CMK (cell line): Measurements from ENCODE around the gene LPIN2.

Experiments used
- DNase-seq: peaks from one replicate; pipeline ENCODE4 v3.0.0-alpha.2; 2010; ENCODE audit warnings: low read depth

LPIN2 gene

DNA sequence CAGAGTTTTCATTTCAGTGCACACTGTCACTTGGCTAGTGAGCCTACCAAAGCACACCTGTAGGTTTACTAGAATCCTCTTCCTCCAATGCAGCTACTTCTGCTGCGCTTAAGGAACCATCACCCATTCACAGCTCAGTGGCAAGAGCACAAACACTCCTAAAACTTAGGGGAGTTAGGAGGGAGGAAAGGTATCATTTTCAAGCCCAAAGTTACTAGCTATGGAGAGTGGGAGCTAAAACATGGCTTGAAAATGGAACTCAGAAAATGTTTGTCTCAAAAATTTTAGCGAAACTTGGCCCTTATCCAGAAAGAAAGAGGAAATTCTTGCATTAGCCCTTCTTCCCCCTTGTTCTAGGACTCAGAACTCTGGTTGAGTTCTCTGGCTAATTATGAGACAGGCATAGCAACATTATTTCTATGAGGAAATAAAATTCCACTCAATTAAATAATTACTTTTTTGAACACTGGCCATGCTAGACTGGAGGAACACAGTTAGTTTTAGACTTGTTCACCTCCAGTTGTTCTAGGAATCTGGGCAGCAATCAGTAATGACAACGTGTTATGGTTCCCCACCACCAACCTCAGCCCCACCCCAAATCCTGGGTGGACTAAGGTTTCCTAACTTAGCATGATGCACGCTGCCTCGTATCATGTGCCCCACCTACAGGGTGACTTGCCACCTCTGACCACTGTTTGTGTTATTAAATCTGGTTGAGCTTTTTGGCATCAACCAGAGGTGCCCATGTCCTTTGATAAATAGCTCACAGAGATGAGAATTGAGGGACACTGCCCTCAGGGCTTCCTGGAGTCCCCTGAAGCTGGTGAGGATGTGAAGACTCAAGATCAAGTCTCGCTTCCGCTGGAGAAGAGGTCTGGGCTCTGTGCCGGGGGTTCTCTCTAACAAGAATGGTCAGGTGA, 32.8 kb downstream of the LPIN2 start:
- DNase-seq = no peak

DNA sequence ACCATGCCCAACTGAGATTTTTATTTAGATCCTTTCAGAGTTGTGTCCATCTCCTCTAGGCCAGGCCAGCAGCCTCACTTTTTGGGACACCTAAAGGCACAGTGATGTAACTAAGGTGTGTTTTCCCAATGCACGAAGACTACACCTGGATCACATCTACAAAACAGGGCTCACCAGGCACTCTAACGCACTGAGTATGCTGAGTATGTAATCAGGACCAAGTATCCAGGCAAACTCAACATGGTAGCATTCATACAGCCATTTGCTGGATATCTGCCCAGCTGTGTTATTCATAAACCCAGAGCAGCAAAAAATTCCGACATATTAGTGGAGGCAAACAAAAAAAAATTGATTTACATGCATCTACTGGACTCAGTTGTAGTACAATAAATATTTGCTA, 33.8 kb downstream of the LPIN2 start:
- no peak for DNase-seq

DNA sequence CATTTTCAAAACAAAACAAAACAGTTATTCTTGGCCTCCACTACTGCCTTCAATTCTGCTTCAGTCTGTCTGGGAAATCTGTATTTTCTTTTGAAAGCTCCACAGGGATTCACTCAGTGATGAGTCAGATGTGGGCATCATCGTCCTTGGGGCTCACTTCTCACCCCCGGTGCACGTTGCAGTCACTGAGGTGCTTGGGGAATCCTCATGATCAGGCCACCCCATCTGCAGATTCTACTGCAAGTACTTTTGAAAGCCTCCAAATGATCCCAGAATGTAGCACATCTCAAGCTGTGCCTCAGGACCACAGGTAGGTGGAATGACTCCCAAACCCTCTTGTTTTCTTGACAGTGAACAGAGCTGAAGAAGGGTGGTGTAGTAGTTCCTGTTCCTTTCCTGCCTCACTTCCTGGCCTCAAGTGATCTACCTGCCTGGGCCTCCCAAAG, 34.3 kb downstream of the LPIN2 start:
- DNase-seq = no peak

DNA sequence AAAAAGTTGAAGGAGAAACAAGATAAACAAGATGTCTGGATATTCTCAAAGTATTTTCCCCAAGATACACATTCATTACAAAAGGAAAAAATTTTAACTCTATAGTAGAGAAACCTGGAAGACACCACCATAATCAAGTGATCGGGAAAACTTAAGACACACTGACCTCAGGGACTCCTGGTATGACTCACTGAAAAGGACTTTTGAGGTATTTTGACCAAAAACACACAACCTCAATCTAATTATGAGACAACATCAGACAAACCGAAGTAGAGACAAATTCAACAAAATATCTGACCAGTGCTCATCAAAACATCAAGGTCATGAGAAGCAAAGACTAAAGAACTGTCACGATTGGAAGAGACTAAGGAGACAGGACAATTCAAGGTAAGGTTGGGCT, 34.7 kb downstream of the LPIN2 start:
- DNase-seq = no peak

DNA sequence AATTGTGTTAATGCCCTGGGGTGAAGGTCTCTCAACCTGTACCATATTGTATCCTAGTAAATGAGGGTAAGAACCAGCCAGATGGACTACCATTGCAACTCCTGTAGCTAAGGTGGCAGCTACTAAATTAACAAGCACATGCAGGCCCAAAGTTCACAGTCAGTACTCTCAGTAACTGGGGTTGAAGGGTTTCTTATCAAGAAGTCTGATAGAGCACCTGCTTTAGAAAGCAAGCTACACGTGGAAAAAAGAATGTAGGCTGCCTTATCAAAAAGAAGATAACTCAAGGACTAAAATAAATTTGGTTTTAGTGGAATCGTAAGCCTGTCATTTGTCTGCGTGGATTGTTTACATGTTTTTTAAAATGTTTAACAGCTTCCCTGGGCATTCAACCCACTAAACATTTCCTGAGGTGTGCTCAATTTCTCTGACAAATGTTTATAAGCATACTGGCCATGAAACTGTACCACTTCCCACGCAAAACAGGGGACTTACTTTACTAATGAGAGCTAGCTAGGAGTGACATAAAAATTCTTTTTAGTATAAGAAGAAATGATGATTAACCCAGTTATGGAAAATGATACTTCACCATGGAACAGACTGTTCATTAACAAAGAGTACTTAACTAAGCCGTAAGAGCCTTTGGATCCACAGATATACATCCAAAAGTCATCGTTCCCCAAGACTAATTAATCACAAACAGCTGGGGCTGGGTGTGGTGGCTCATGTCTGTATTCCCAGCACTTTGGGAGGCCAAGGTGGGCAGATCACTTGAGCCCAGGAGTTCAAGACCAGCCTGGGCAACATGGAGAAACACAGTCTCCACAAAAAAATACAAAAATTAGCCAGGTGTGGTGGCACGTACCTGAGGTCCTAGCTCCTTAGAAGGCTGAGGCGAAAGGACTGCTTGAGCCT, 36.5 kb downstream of the LPIN2 start:
- no peak for DNase-seq

DNA sequence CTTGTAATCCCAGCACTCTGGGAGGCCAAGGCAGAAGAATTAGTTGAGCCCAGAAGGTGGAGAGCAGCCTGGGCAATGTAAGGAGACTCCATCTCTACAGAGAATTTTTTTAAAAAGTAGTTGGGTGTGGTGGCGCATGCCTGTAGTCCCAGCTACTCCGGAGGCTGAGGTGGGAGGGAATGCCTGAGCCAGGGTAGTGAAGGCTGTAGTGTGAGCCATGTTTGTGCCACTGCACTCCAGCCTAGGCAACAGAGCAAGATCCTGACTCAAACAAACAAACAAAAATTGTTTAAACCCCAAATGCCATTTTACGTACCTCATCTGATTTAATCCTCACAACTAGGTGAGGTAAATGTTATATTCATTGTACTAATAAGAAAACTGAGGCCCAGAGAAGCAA, 38.2 kb downstream of the LPIN2 start:
- DNase-seq = no peak

DNA sequence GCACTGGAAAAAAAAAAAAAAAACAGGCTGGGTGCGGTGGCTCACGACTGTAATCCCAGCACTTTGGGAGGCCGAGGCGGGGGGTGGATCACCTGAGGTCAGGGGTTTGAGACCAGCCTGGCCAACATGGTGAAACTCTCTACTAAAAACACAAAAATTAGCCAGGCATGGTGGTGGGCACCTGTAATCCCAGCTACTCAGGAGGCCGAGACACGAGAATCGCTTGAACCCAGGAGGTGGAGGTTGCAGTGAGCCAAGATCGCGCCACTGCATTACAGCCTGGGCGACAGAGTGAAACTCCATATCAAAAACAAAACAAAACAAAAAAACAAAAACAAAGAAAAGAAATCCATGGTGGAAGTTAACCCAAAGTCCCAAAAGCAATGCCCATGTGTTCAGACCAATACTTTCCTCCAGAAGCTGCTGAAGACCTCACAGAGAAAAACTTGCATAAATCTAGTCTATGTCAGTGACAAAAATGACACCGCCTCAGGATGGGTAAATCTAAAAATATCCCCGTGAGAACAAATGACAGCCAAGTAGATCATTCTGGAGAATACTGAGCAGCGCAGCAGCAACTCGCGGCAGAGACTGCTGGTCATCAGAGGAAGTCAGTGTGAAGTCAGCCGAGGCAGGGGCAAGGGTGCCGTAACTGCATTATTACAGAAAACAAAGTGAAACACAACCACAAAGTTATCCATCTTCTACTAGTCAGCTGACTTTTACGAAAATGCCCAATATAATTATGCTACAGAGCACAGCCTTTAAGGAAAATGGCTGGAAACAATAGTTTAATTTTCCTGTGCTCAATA, 41.0 kb downstream of the LPIN2 start:
- DNase-seq = no peak

DNA sequence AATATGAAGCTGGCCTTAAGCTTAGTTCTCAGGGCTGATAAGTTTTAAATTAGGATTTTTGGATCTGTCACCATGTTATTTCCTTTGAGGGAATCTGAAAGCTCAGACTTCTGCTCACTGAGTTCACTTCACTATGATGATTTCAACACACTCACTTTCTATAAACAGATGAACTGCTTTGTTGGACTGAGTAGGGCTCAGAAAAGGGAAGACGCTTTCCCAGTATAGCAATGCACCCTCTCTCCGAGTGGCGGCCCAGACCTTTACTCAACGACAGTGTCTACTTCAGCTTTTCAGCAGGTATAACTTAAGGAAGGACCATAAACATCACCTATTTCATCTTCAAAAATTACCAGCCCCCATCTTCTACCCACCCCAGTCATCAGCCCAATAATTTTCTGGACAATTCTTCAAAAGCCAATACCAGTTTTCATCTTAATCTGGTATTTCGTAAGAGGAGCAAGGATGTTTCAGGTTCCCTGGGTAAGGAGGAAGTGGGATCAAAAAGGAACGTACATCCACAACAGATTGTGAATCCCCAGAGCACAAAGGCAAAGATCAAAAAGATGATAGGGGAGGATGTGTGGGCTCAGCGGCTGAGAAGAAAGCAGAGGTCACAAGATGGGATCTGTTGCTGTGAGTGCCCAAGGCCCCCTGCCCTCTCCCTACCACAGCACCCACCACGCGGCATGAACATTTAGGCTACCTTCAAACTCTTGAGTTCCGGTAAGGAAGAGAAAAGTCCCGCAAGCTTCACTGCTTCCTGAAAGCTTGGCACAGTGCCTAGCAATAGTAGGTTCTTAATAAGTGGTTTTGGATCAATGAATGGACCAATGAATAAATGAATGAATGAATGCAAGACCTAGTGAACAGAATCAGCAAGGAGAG, 41.9 kb downstream of the LPIN2 start:
- no peak for DNase-seq

DNA sequence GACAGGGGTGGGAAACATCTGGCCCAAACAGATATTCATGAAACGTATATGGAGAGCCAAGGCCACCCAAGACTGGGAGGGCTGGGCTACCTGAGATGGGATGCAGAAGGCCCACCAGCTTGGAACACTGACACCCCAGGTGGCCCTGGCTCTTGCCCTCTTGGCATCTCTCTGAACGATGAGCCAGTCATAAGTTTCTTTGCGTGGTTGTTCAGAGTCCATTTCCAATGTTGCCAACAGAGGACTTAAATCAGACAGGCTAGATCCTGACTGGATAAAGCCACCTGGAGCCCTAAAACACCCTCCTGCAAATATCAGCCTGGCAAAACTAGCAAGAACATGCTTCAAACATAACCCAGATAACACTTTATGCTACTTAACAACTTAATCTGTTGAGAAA, 42.6 kb downstream of the LPIN2 start:
- DNase-seq = no peak

DNA sequence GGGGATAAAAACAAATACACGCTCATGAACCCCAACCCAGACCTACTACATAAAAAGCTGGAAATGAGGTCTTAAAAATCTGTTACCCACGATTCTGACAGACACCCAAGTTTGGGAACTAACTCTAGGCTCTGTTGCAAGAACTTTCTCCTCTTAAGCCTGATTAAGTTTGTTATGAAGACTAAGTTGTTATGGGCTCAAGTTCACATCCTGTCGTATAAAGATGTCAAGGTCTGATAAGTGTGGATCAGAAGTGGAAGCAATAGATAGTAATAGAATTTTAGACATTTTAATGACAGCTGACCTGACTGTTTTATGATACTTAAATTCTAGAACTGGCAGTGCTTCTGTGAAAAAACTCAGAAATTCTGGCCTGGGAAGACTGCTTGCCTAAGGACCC, 43.2 kb downstream of the LPIN2 start:
- DNase-seq = no peak

DNA sequence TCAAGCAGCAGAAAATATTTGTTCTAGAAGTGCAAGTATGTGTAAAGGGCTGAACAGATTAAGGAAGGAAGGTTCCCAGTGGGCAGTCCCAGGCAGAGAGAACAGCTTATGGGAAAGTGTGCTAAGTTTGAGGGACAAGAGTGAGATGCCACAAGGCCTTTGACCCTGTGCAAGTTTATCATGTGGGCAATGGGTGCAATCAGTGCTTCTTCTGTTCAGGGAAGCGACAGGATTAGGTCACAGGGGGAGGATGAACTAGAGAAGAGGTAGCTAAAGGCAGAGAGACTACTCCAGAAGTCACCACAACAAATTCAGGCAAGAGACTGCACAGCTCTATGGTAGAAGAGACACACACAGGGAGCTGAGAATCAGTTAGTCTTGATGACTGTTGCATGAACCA, 44.3 kb downstream of the LPIN2 start:
- no peak for DNase-seq

DNA sequence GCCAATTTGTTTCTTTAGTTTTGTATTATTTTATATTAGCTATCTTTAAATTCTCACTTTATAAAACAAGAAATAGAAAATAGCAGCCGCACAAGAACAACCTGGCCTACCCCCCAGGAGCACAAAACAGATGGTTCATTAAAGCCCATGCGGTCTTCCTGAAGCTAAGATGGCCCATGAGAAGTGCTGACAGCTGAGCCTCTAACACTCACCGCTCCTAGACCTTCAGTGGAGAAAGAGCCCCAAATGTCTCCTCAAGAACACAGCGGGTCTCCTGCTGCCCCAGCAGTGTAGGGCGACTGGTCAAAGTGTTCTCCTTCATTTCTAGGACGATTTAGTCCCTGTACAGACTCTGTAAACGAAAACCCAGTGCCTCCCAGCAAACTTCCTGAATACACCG, 45.1 kb downstream of the LPIN2 start:
- DNase-seq = no peak

DNA sequence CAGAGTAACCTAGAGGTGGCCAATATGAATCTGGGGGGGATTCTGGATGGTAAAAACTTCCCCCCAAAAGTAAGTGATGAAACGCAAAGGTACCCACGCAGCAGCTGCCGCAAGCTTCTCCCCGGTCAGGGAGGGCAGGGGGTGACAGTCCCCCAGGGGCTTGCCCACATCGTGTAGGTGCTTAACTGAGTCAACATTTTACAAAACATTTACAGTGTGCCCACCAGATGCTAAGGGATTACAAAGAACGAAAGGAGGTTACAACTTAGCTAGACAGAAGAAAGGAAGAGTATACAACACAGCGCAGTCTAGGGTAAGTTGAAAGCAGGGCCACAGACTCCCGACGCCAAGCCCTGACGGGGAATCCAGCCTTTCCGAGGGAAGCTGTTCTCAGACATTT, 45.6 kb downstream of the LPIN2 start:
- no peak for DNase-seq

DNA sequence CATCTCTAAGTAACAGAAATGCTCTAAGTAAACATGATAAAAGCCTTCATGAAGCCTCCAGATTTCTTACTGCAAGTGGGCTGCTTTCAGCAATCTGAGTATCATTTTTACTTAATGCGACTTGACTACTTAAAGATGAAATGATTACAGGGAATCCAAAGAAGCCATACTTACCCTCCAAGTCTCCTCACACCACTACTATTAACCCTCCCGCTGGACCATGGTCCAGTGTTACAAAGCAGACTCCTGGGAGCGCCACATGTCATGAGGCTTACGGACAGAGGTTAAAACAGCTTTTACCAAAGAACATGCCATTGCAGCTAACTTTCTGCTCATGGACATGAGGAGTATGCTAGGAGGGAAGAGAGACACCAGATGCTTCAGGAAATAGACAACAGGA, 46.4 kb downstream of the LPIN2 start:
- no peak for DNase-seq

DNA sequence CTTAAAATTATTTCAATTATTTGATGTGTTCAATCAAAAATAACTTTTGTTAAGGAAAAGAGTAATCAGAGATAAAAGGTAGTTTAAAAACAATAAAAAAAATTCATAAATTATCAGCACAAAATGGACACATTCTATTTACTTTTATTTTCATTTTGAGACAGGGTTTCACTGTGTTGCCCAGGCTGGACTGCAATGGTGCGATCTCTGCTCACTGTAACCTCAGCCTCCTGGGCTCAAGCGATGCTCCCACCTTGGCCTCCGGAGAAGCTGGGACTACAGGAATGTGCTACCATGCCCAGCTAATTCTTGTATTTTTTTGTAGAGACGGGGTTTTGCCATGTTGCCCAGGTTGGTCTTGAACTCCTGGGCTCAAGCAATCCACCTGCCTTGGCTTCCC, 47.1 kb downstream of the LPIN2 start:
- no peak for DNase-seq

DNA sequence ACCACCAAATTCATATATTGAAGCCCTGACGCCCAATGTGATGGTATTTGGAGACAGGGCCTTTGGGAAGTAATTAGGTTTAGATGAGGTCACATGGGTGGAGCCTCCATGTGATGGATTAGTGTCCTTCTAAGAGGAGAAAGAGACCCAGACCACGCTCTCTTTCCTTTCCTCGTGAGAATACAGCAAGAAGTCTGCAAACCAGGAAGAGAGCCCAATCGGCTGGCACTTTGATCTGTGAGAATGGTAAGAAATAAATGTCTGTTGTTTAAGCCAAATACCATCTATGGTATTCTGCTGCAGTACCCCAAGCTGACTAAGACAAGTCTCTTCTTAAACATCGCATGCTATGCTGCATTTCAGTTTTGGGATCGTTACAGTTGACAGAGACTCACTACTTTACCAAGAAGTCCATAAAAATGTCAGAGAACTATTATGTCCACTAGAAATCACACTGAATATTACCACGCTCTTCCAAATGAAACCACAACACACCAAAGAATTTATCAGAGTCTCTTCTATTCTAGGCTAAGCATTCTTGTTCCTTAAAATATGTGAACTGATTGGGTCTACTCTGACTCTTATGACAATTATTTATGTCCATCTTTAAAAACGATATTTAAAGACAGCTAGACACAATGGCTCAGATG, 48.5 kb downstream of the LPIN2 start:
- DNase-seq = no peak
